GM12878 (cell line): ENCODE measurements around the gene OTOGL. TPM values are rescaled to one million over a fixed set of nuclear protein-coding genes. Genes with fewer than 3 reads are reported as not detected.

Experiments
- ATAC-seq: fragments of 200-7000 bp; cut with Tn5 transposase; 3 replicates; pipeline ENCODE4 v1.9.1; 2020; ENCODE audit warnings: mild to moderate bottlenecking, moderate library complexity
- BruUV-seq: library from RNA; stranded (reverse); fragments of 400-500 nt; replicated peaks from 2 replicates; lab custom pipeline; 2021; lab: Mats Ljungman, UMichigan
- CTCF ChIA-PET: fragments of 300-600 bp; sonication (Branson Sonifier 250); formaldehyde crosslinking; extraction: SDS; loops from one replicate; lab custom pipeline; 2021; ENCODE audit warnings: inconsistent platforms; lab: Yijun Ruan, JAX
- POLR2A ChIA-PET: fragments of 350-600 bp; formaldehyde crosslinking; extraction: SDS; loops from one replicate; lab custom pipeline; 2021; ENCODE audit warnings: inconsistent platforms; lab: Charles Lee
- RAD21 ChIA-PET: fragments of 300-600 bp; sonication (Branson Sonifier 250); formaldehyde crosslinking; loops from one replicate; lab custom pipeline; 2023; ENCODE audit warnings: antibody characterized with exemption; ENCODE audit not compliant: unreplicated experiment; lab: Charles Lee
- SMC1A ChIA-PET: fragments of 300-600 bp; sonication (Branson Sonifier 250); formaldehyde crosslinking; loops from one replicate; lab custom pipeline; 2023; ENCODE audit not compliant: unreplicated experiment, uncharacterized antibody; lab: Charles Lee
- DNase-seq: peaks from one replicate; pipeline ENCODE4 v3.0.0-alpha.2; 2011; ENCODE audit warnings: low read depth, low spot score
- FAIRE-seq: peaks from 3 replicates; lab custom pipeline; 2011; peaks lifted over from hg19 to GRCh38; lab: Jason Lieb, UNC
- H2AFZ ChIP-seq: 2 replicates; pipeline ENCODE4 v1.6.0; 2011; ENCODE audit warnings: low read depth, low read length, control low read depth; ENCODE audit not compliant: control insufficient read depth
- H3K27ac ChIP-seq: 2 replicates; pipeline ENCODE4 v1.5.1; 2011; ENCODE audit warnings: control low read depth; ENCODE audit not compliant: control insufficient read depth, insufficient read depth
- H3K27me3 ChIP-seq, 2 experiments: replicated peaks in 1 of 2; 2 replicates each; pipeline versions ENCODE4 v1.6.0 to v1.6.1; 2011; ENCODE audit warnings: low read length in 1 of 2; ENCODE audit not compliant: control insufficient read depth in 2 of 2, insufficient read depth in 2 of 2
- H3K36me3 ChIP-seq, 2 experiments: 2 replicates each; pipeline ENCODE4 v1.5.1; 2011; ENCODE audit warnings: low read length in 1 of 2; ENCODE audit not compliant: control insufficient read depth in 2 of 2, insufficient read depth in 2 of 2
- H3K4me1 ChIP-seq: 2 replicates; pipeline ENCODE4 v1.6.1; 2011; ENCODE audit warnings: mild to moderate bottlenecking, low read length, moderate library complexity, mixed read lengths; ENCODE audit not compliant: control insufficient read depth, insufficient read depth
- H3K4me2 ChIP-seq: 2 replicates; pipeline ENCODE4 v1.6.0; 2011; ENCODE audit warnings: control low read depth; ENCODE audit not compliant: control insufficient read depth, insufficient read depth
- H3K4me3 ChIP-seq: fragments of 200-600 bp; sonication (generic); 2 replicates; pipeline ENCODE4 v1.5.1; 2016
- H3K79me2 ChIP-seq: 2 replicates; pipeline ENCODE4 v1.6.0; 2011; ENCODE audit warnings: low read length; ENCODE audit not compliant: control insufficient read depth, insufficient read depth
- H3K9ac ChIP-seq: 2 replicates; pipeline ENCODE4 v1.8.0; 2011; ENCODE audit warnings: low read length, control low read depth, mixed read lengths; ENCODE audit not compliant: control insufficient read depth, insufficient read depth
- H3K9me3 ChIP-seq: replicated peaks from 3 replicates; pipeline ENCODE4 v1.5.1; 2011; ENCODE audit warnings: mild to moderate bottlenecking, low read length; ENCODE audit not compliant: control insufficient read depth, insufficient read depth
- H4K20me1 ChIP-seq: 2 replicates; pipeline ENCODE4 v1.6.0; 2011; ENCODE audit not compliant: control insufficient read depth, insufficient read depth
- CHD4 ChIP-seq: fragments of 200-600 bp; sonication (generic); IDR thresholded peaks from 2 replicates; pipeline ENCODE4 v1.6.1; 2016; ENCODE audit warnings: mild to moderate bottlenecking
- HDAC6 ChIP-seq: fragments of 200-600 bp; sonication (generic); IDR thresholded peaks from one replicate; pipeline ENCODE4 v1.8.0; 2017; ENCODE audit warnings: antibody characterized with exemption; ENCODE audit not compliant: unreplicated experiment
- HDGF ChIP-seq: fragments of 450-650 bp; IDR thresholded peaks from 2 replicates; pipeline ENCODE4 v1.6.1; 2016; ENCODE audit warnings: antibody characterized with exemption
- IKZF1 ChIP-seq: fragments of 450-650 bp; conservative IDR thresholded peaks from 2 replicates; pipeline ENCODE4 v1.6.1; 2017; ENCODE audit warnings: antibody characterized with exemption, mild to moderate bottlenecking
- LARP7 ChIP-seq: fragments of 450-650 bp; IDR thresholded peaks from 2 replicates; pipeline ENCODE4 v1.6.1; 2017; ENCODE audit warnings: mild to moderate bottlenecking
- MEF2A ChIP-seq: IDR thresholded peaks from 2 replicates; pipeline ENCODE4 v1.6.1; 2011; ENCODE audit warnings: low read depth, mild to moderate bottlenecking, low read length, moderate library complexity; ENCODE audit not compliant: insufficient read depth
- NRF1 ChIP-seq: conservative IDR thresholded peaks from 2 replicates; pipeline ENCODE4 v1.6.1; 2011; ENCODE audit warnings: mild to moderate bottlenecking, low read depth, low read length, improper control_type of control experiment
- RAD21 ChIP-seq: IDR thresholded peaks from 2 replicates; pipeline ENCODE4 v1.6.1; 2011; ENCODE audit warnings: mild to moderate bottlenecking, low read depth, low read length, moderate library complexity; ENCODE audit not compliant: insufficient read depth
- RAD51 ChIP-seq: fragments of 450-650 bp; IDR thresholded peaks from 2 replicates; pipeline ENCODE4 v1.6.1; 2016; ENCODE audit warnings: moderate library complexity, mild to moderate bottlenecking, inconsistent platforms
- SREBF1 ChIP-seq: IDR thresholded peaks from 2 replicates; pipeline ENCODE4 v1.6.1; 2012; ENCODE audit warnings: mild to moderate bottlenecking, low read length
- WRNIP1 ChIP-seq: IDR thresholded peaks from 2 replicates; pipeline ENCODE4 v1.6.1; 2011; ENCODE audit warnings: low read depth, low read length, improper control_type of control experiment, borderline replicate concordance
- ZNF207 ChIP-seq: fragments of 450-650 bp; IDR thresholded peaks from 2 replicates; pipeline ENCODE4 v1.6.1; 2014; ENCODE audit warnings: antibody characterized with exemption, mild to moderate bottlenecking, borderline replicate concordance
- ZNF384 ChIP-seq: IDR thresholded peaks from 2 replicates; pipeline ENCODE4 v1.6.1; 2012; ENCODE audit warnings: low read depth, mild to moderate bottlenecking, low read length, improper control_type of control experiment, borderline replicate concordance
- ZSCAN29 ChIP-seq: fragments of 450-650 bp; IDR thresholded peaks from 2 replicates; pipeline ENCODE4 v1.6.1; 2017; ENCODE audit warnings: mild to moderate bottlenecking, moderate library complexity
- WGBS: methylation state at CpG from one replicate; pipeline ENCODE4 v1.1.6; 2016; ENCODE audit warnings: low lambda C conversion rate; ENCODE audit not compliant: insufficient replicate concordance, insufficient coverage; ENCODE audit errors: missing lambda C conversion rate; 5-methylcytosine and 5-hydroxymethylcytosine counted together
- in situ Hi-C: fragments of 300-500 bp; cut with MboI; formaldehyde crosslinking; loops from 9 replicates; pipeline ENCODE4 v1.14.3; 2018; ENCODE audit warnings: mixed read lengths
- intact Hi-C: fragments of 100-400 bp; cut with micrococcal nuclease; formaldehyde crosslinking; loops from one replicate; pipeline ENCODE4 v1.14.2; 2022; ENCODE audit not compliant: unreplicated experiment
- polyA plus RNA-seq, 11 experiments: library from polyadenylated mRNA; depleted of rRNA in 4 of 11; unstranded in 6 of 11; stranded (reverse) in 5 of 11; fragments of >200 nt; fragmentation: Nextera tagmentation in 4 of 11; fragmentation: Illumina TruSeq in 1 of 11; extraction: Ambion mirVana in 4 of 11; extraction: Trizol in 1 of 11; gene quantifications; 1 replicate in 1 of 11; 2 replicates in 10 of 11; pipeline versions ENCODE4 v1.2.1 to v1.2.3, GENCODE V29; 2011 to 2016; ENCODE audit warnings: inconsistent platforms in 2 of 11, missing spikeins in 2 of 11, low read depth in 1 of 11
- total RNA-seq, 4 experiments: library from RNA; depleted of rRNA in 3 of 4; stranded (reverse); fragments of >200 nt in 3 of 4; fragmentation: Illumina TruSeq in 1 of 4; extraction: Trizol in 1 of 4; gene quantifications; 2 replicates each; pipeline versions ENCODE4 v1.2.1 to v1.2.3, GENCODE V29; 2013 to 2021
- TF ChIP-seq, protein P1 (sequence below): fragments of 450-650 bp; formaldehyde crosslinking; IDR thresholded peaks from 2 replicates; pipeline ENCODE4 v1.5.0; 2022; ENCODE audit warnings: mild to moderate bottlenecking, missing genetic modification characterization

OTOGL gene
- total and polyA plus RNA-seq, 10 of the 15 experiments (the other 5 are each of a cell fraction or from before 2014, with no cell fraction given): 0.04 to 3.7 (median 0.27) TPM

DNA sequence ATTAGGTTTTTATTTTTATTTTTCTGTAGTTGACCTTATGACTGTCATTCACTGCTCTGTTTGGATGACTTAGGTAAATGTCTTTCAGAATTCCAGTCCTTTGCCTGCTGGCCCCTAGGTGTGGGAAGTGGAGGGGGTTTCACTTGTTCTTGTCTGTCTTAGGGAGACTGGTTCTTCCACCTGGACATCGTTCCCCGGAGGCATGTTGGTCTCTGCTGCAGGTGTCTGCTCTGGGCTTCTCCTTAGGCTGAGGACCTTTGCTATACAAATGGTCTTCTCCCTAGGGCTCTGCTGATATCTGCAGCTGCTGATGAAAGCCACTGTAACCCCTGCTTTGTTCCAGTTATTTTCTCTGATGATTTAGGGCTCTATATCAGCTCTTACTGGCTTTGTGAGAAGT is 97.1 kb downstream of the OTOGL start (continued):
- TF ChIP-seq, protein P1, sequence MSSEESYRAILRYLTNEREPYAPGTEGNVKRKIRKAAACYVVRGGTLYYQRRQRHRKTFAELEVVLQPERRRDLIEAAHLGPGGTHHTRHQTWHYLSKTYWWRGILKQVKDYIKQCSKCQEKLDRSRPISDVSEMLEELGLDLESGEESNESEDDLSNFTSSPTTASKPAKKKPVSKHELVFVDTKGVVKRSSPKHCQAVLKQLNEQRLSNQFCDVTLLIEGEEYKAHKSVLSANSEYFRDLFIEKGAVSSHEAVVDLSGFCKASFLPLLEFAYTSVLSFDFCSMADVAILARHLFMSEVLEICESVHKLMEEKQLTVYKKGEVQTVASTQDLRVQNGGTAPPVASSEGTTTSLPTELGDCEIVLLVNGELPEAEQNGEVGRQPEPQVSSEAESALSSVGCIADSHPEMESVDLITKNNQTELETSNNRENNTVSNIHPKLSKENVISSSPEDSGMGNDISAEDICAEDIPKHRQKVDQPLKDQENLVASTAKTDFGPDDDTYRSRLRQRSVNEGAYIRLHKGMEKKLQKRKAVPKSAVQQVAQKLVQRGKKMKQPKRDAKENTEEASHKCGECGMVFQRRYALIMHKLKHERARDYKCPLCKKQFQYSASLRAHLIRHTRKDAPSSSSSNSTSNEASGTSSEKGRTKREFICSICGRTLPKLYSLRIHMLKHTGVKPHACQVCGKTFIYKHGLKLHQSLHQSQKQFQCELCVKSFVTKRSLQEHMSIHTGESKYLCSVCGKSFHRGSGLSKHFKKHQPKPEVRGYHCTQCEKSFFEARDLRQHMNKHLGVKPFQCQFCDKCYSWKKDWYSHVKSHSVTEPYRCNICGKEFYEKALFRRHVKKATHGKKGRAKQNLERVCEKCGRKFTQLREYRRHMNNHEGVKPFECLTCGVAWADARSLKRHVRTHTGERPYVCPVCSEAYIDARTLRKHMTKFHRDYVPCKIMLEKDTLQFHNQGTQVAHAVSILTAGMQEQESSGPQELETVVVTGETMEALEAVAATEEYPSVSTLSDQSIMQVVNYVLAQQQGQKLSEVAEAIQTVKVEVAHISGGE (CRISPR knock-in tag): no peak
- TF ChIP-seq NRF1 (no peak), CHD4 (no peak), HDGF (no peak), ZSCAN29 (no peak), ZNF384 (no peak)

DNA sequence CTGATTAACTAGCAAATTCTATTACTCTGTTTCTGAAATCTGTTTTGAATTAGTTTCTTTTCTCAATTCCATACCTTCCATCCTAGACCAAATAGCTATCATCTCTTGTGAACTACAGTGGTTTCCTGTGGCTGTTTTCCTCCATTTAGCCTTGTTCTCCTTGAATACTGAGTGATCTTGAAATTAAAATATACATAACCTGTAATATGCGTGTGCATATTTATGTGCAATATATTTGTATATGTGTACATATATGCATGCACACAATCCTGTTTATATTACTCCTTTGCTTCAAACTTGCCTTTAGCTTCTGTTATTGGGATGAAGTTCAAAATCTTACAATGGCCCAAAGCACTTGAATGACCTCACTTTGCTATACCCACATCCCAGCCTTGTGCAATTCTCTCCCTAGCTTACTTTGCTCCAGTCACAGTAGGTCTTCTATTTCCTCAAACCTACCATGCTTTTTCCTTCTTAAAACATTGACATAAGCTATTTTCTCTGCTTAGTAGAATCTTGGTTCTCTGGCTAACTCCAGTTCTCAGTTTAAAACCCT is 99.5 kb downstream of the OTOGL start:
- Histone ChIP-seq H4K20me1 (no peaks in the 10 kb centered on the region), H3K27me3 (no peaks in the 10 kb centered on the region), H3K27ac (no peak overlapping the region), H3K79me2 (no peaks in the 10 kb centered on the region), H3K4me1 (no peaks in the 10 kb centered on the region), H3K9ac (no peak overlapping the region), H3K9me3 (no peaks in the 10 kb centered on the region), H3K4me2 (no peak overlapping the region), H3K36me3 (no peaks in the 10 kb centered on the region), H2AFZ (no peak overlapping the region), H3K4me3 (no peak overlapping the region)
- CTCF ChIA-PET: interaction anchor here (0.6 to 10.1 kb wide), 3 partner anchors 9 to 87 kb away, joined by 3 to 134 read pairs (median 9); no protein-coding TSS in a partner anchor
- FAIRE-seq (no peak), ATAC-seq (no peak), DNase-seq (no peak)
- 96% methylated on average over 1 of the region's 1 CpG for WGBS
- SMC1A ChIA-PET: interaction anchor here (1.0 to 3.3 kb wide), 4 partner anchors 9 to 71 kb away, joined by 3 to 11 read pairs (median 5); no protein-coding TSS in a partner anchor
- POLR2A ChIA-PET: no interaction called here
- TF ChIP-seq WRNIP1 (no peak), RAD21 (no peak), ZNF207 (no peak), CHD4 (no peak), LARP7 (no peak), MEF2A (no peak), HDAC6 (no peak), IKZF1 (no peak), SREBF1 (no peak), RAD51 (no peak)
- in situ Hi-C loops: no loop called here
- RAD21 ChIA-PET: interaction anchor here (2.9 kb wide), 1 partner anchor 71 kb away, joined by 10 read pairs; no protein-coding TSS in a partner anchor
- intact Hi-C loops: loop anchor here (5.0 to 10.0 kb wide), 3 partner anchors 213 to 566 kb away; no protein-coding TSS in a partner anchor
- no TSS peak for BruUV-seq
